ENCODE results near the gene ZDHHC14.

The ZDHHC14 gene

GRCh38 chr6:157385482-157385881, 4.5 kb downstream of the ZDHHC14 start:
- CTCF ChIA-PET = no interaction called here
- H3K27ac ChIP-seq = no peak overlapping the region

GRCh38 chr6:157386023-157386422, 5.0 kb downstream of the ZDHHC14 start:
- ChIA-PET POLR2A (ENCODE audit: low non-redundant PET) (no interaction called here), CTCF (no interaction called here)
- DNase-seq (ENCODE audit: low spot score) = no peak
- no peak overlapping the region for H3K27ac ChIP-seq
- no peak for TF ChIP-seq CTCF (conservative IDR thresholded peaks at IDR 0.05; ENCODE audit: low read depth)

More at GRCh38 chr6:157385482-157385881, 4.5 kb downstream of the ZDHHC14 start:
- POLR2A ChIA-PET (ENCODE audit: low non-redundant PET) = interaction anchor here (0.7 kb wide), 1 partner anchor 60 kb away, joined by 3 read pairs; no protein-coding TSS in a partner anchor
- no peak for TF ChIP-seq CTCF (conservative IDR thresholded peaks at IDR 0.05; ENCODE audit: low read depth)
- no peak for DNase-seq (ENCODE audit: low spot score)

DNA sequence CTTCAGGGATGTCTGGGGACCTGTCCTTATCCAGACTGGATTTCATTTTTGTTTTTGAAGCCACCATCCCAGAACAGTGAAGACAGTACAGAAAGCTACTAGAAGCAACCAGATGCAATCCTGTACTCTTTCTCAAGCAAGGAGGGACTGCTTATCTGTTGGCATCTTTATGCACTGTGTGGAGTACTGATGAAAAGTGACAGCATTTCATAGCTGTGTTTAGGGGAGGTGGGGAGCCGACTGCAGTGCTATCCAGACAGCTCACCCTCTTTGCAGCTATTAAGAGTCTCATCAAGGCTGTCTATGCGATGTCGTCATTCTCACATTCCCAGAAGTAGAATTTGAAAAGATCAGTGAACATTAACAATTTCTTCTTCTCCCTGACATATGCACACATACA, 5.5 kb downstream of the ZDHHC14 start:
- CTCF ChIA-PET = no interaction called here
- POLR2A ChIA-PET (ENCODE audit: low non-redundant PET) = no interaction called here
- no peak overlapping the region for H3K27ac ChIP-seq
- TF ChIP-seq CTCF (conservative IDR thresholded peaks at IDR 0.05; ENCODE audit: low read depth) = no peak
- DNase-seq (ENCODE audit: low spot score) = no peak

DNA sequence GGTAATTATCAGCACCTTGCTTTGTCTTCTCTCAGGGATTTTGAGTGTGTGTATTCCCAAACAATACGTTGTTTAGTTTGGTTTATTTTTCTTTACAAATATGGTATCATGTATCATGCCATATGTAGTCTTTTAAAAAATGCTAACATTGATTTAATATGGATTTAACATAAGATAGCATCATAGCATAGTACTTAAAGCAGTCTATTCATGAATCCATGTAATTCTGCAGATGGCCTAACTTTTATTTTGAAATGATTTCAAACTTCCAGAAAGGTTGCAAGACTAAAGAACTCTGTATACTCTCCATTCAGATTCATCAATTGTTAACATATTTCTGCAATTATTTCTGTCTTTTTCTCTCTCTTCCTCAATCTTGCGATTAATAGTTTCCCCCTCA, 7.9 kb downstream of the ZDHHC14 start:
- POLR2A ChIA-PET (ENCODE audit: low non-redundant PET) = no interaction called here
- TF ChIP-seq CTCF (conservative IDR thresholded peaks at IDR 0.05; ENCODE audit: low read depth) = no peak
- no peak overlapping the region for H3K27ac ChIP-seq
- CTCF ChIA-PET = no interaction called here
- no peak for DNase-seq (ENCODE audit: low spot score)

DNA sequence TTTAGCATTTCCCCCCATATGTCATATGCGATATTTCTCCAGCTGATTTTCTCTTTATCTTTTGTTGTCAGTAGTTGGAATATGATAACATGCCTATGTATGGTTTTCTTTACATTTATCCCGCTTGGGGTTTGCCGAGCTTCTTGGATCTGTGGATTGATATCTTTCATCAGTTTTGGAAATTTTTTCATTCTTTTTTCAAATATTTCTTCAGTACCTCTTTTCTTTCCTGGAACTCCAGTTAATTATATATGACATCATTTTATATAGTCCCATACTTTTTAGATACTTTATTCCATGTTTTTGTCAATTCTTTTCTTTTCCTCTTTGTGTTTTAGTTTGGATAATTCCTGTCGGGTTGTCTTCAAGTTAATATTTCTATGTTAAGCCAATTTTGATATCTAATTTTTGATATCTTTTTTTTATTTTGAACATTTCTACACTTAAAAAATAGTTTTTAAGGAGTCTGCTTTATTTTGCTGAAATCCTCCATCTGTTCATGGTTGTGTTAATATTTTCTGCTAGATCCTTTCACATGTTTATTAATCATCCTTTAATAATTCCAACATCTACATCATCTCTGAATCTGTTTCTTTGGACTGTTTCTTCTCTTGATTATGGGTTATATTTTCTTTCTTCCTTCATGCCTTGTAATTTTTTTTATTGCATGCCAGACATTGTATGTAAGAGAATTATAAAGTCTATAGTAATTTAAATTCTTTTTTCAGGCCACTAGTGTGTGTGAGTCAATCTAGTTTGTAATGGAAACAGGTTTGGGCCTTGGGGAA, 9.5 kb downstream of the ZDHHC14 start:
- CTCF ChIA-PET = no interaction called here
- no peak for TF ChIP-seq CTCF (conservative IDR thresholded peaks at IDR 0.05; ENCODE audit: low read depth)
- no peak overlapping the region for H3K27ac ChIP-seq
- DNase-seq (ENCODE audit: low spot score) = no peak
- POLR2A ChIA-PET (ENCODE audit: low non-redundant PET) = no interaction called here

- TF ChIP-seq CTCF (conservative IDR thresholded peaks at IDR 0.05; ENCODE audit: low read depth) = no peak
- H3K27ac ChIP-seq = no peak overlapping the region
- CTCF ChIA-PET = interaction anchor here (0.5 to 0.7 kb wide), 5 partner anchors 18 to 1419 kb away, joined by 3 to 9 read pairs (median 3); no protein-coding TSS in a partner anchor
- DNase-seq (ENCODE audit: low spot score) = no peak
- POLR2A ChIA-PET (ENCODE audit: low non-redundant PET) = no interaction called here
Observed at GRCh38 chr6:157392927-157393668, 12.1 kb downstream of the ZDHHC14 start.

Measured in RWPE1 (cell line).